ENCODE measurements around the gene JAML. TPM values are rescaled to one million over a fixed set of nuclear protein-coding genes. Genes with fewer than 3 reads are reported as not detected.

The JAML gene
- total and polyA plus RNA-seq, 2 of the 13 experiments (the other 11 are each of a cell fraction or from before 2014, with no cell fraction given): 2.0 to 3.3 TPM

DNA sequence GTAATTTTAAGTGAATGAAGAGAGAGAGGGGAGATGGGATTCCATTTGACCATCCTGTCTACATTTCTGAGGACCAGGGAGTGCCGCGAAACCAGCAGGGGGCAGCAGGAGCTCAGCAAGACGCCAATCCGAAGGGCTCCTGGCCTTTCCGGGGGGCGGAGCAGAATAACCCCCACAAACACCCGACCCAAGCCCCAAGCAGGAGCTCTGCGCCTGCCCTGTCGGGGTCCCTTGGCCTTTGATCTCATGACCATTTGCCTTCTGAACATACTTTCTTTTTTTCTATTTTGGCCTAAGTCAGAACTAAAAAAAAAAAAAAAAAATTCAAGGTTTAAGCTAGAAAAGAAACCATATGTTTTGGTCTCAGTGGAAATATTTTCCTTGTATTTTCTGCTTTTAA, 26.4 kb downstream of the JAML start (continued):
- TF ChIP-seq MTA3 (CRISPR knock-in tag; IDR thresholded peaks at IDR 0.05) (no peak), CBX1 (IDR thresholded peaks at IDR 0.05; ENCODE audit: low read depth) (no peak), NCOA1 (CRISPR knock-in tag; IDR thresholded peaks at IDR 0.05) (no peak), ZNF143 (CRISPR knock-in tag; IDR thresholded peaks at IDR 0.05) (no peak), RBM22 (optimal IDR thresholded peaks at IDR 0.05; ENCODE audit: low read length) (no peak), ZNF557 (CRISPR knock-in tag; IDR thresholded peaks at IDR 0.05) (no peak), HOXA7 (CRISPR knock-in tag; IDR thresholded peaks at IDR 0.05) (no peak), TOPORS (CRISPR knock-in tag; IDR thresholded peaks at IDR 0.05) (no peak), ZNF292 (CRISPR knock-in tag; IDR thresholded peaks at IDR 0.05; ENCODE audit: borderline replicate concordance, low read depth) (no peak), ATF1 (CRISPR knock-in tag; IDR thresholded peaks at IDR 0.05) (no peak), KLF13 (CRISPR knock-in tag; IDR thresholded peaks at IDR 0.05) (no peak), MAFG (CRISPR knock-in tag; IDR thresholded peaks at IDR 0.05) (no peak), RBAK (CRISPR knock-in tag; IDR thresholded peaks at IDR 0.05) (no peak), ZNF235 (CRISPR knock-in tag; IDR thresholded peaks at IDR 0.05; ENCODE audit: borderline replicate concordance) (no peak), ZNF670 (CRISPR knock-in tag; IDR thresholded peaks at IDR 0.05; ENCODE audit: borderline replicate concordance) (no peak), NFYC (CRISPR knock-in tag; IDR thresholded peaks at IDR 0.05) (no peak), GPN1 (CRISPR knock-in tag; IDR thresholded peaks at IDR 0.05; ENCODE audit: borderline replicate concordance) (no peak), ELF3 (CRISPR knock-in tag; IDR thresholded peaks at IDR 0.05) (peak; percentile 34; the same call in 1 of the 2 replicates), RNF2 (conservative IDR thresholded peaks at IDR 0.05; ENCODE audit: low read depth) (no peak), FOXA1 (IDR thresholded peaks at IDR 0.05) (no peak), FOXA1 (CRISPR knock-in tag; IDR thresholded peaks at IDR 0.05) (no peak), ZNF350 (CRISPR knock-in tag; IDR thresholded peaks at IDR 0.05; ENCODE audit: borderline replicate concordance, low read depth) (no peak), ZNF484 (CRISPR knock-in tag; IDR thresholded peaks at IDR 0.05; ENCODE audit: borderline replicate concordance, low read depth) (no peak), SMARCE1 (IDR thresholded peaks at IDR 0.05; ENCODE audit: borderline replicate concordance) (no peak)
- TF ChIP-seq, protein P1, sequence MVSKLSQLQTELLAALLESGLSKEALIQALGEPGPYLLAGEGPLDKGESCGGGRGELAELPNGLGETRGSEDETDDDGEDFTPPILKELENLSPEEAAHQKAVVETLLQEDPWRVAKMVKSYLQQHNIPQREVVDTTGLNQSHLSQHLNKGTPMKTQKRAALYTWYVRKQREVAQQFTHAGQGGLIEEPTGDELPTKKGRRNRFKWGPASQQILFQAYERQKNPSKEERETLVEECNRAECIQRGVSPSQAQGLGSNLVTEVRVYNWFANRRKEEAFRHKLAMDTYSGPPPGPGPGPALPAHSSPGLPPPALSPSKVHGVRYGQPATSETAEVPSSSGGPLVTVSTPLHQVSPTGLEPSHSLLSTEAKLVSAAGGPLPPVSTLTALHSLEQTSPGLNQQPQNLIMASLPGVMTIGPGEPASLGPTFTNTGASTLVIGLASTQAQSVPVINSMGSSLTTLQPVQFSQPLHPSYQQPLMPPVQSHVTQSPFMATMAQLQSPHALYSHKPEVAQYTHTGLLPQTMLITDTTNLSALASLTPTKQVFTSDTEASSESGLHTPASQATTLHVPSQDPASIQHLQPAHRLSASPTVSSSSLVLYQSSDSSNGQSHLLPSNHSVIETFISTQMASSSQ (IDR thresholded peaks at IDR 0.05; ENCODE audit: low read depth): no peak
- TF ChIP-seq, protein P1 (CRISPR knock-in tag; IDR thresholded peaks at IDR 0.05; ENCODE audit: borderline replicate concordance): no peak
- TF ChIP-seq, protein P2, sequence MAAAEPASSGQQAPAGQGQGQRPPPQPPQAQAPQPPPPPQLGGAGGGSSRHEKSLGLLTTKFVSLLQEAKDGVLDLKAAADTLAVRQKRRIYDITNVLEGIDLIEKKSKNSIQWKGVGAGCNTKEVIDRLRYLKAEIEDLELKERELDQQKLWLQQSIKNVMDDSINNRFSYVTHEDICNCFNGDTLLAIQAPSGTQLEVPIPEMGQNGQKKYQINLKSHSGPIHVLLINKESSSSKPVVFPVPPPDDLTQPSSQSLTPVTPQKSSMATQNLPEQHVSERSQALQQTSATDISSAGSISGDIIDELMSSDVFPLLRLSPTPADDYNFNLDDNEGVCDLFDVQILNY (CRISPR knock-in tag; conservative IDR thresholded peaks at IDR 0.05): no peak
- TF ChIP-seq, protein P3, sequence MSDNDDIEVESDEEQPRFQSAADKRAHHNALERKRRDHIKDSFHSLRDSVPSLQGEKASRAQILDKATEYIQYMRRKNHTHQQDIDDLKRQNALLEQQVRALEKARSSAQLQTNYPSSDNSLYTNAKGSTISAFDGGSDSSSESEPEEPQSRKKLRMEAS (IDR thresholded peaks at IDR 0.05): peak; percentile 24; the same call in 1 of the 2 replicates
- TF ChIP-seq, protein P4, sequence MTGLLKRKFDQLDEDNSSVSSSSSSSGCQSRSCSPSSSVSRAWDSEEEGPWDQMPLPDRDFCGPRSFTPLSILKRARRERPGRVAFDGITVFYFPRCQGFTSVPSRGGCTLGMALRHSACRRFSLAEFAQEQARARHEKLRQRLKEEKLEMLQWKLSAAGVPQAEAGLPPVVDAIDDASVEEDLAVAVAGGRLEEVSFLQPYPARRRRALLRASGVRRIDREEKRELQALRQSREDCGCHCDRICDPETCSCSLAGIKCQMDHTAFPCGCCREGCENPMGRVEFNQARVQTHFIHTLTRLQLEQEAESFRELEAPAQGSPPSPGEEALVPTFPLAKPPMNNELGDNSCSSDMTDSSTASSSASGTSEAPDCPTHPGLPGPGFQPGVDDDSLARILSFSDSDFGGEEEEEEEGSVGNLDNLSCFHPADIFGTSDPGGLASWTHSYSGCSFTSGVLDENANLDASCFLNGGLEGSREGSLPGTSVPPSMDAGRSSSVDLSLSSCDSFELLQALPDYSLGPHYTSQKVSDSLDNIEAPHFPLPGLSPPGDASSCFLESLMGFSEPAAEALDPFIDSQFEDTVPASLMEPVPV (CRISPR knock-in tag; IDR thresholded peaks at IDR 0.05): no peak
